ENCODE results near the gene SERPINB10.

Gene SERPINB10, protein sequence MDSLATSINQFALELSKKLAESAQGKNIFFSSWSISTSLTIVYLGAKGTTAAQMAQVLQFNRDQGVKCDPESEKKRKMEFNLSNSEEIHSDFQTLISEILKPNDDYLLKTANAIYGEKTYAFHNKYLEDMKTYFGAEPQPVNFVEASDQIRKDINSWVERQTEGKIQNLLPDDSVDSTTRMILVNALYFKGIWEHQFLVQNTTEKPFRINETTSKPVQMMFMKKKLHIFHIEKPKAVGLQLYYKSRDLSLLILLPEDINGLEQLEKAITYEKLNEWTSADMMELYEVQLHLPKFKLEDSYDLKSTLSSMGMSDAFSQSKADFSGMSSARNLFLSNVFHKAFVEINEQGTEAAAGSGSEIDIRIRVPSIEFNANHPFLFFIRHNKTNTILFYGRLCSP

DNA sequence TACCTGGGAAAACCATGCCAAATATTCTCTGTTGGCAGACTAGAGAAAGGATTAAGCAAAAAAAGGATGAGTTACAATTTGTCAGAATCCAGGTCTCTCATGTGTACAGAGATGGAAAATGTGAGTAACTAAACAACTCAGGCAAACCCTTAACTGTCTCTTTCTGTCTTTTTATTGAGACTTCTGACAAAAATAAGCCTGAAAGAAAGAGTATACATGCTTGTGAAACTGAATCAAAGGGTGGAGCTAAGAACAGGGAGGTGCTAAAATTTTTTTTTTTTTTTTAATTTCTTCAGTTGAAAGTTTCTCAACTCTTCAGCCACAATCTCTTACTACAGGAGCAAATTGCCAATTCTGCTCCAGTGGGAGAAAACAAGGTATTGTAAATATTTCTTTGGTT, at the start of gene SERPINB10:
Gene SERPINB10, plus strand, starts transcription at position 295 of the 400 bp plus-strand sequence. CDS start 7,553 bp downstream, outside the sequence.
- DNase-seq (ENCODE audit: low spot score), result no peak

DNA sequence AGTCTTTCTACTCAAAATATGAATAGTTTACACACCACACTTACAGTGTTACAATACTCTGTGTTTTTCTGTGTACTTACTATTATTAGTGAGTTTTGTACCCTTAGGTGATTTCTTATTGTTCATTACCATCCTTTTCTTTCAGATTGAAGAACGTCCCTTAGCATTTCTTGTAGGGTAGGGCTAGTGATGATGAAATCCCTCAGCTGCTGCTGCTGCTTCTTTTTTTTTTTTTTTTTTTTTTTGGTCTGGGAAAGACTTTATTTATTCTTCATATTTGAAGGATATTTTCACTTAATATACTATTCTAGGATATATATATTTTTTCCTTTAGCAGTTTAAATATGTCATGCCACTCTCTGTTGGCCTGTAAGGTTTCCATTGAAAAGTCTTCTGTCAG, 49.3 kb upstream of the SERPINB10 start:
- DNase-seq (ENCODE audit: low spot score), result no peak

DNA sequence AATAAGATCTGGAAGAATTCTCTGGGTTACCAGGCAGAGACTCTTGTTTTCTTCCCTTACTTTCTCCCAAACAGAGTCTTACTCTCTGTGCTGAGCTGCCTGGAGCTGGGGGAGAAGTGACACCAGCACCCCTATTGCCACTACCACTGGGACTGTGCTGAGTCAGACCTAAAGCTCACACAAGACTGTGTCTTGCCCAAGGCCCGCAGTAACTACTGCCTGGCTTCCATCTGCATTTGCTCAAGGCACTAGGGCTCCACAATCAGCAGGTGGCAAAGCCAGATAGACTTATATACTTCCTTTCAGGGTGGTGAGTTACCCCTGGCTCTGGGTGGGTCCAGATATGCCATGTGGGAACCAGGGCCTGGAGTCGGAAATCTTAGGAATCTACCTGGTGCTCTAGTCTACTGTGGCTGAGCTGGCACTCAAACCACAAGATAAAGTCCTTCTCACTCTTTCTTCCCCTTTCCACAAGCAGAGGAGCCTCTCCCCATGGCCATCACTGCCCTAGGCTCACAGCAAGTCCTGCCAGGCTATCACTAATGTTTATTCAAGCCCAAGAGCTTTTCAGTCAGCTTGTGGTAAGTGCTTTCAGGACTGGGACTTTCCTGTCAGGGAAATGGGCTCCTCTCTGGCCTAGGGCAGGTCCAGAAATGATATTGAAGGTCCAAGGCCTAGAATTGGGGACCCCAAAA, 47.8 kb upstream of the SERPINB10 start:
- no peak for DNase-seq (ENCODE audit: low spot score)

DNA sequence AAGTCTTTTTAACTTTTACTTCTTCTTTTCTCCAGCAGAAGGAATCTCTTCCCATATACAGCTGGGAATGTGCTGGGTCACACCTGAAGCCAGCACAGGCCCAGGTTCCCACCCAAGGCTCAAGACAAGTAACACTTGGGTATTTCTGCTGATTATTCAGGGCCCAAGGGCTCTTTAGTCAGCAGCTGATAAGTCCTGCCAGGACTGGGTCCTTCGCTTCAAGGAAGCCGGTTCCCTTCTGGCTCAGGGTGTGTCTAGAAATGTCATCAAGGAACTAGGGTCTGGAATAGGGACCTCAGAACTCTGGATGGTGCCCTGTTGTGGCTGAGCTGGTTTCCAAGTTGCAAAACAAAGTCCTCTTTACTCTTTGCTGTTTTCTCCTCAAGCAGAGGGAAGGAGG, 47.2 kb upstream of the SERPINB10 start:
- DNase-seq (ENCODE audit: low spot score), result no peak

DNA sequence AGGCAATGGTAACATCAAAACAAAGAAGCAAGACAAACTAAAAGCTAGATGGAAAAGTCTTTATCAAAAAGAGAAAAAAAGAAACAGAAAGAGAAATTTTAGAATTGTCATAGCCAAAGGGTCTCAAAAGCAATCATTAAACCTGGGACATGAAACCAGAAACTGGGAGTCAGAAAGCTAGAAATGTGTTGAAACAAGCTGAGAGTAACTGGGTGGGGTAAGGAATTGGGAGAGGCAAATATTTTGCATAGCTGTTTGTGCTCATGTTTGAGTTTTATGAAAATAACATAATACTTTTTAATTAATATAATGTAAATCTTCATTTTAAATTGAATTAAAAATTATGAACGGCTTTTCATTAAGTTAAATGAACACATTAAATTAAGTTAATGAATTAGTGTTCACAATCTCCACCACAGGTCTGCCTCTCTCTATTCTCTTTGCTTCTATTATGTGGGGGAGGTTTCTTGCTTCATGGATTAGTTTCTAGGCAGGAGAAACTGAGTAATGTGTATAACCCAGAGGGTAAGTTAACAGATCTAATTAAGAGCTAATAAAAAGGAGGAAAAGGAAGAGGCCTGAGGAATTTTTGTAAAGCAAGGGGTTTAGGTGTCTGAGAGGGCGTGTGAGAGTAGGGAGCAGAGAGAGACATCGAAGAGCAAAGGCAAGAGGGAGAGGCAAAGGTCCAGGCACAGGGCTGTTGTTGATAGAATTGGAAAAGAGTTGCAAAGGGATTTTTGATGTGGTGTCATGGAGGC, 40.2 kb upstream of the SERPINB10 start:
- no peak for DNase-seq (ENCODE audit: low spot score)

DNA sequence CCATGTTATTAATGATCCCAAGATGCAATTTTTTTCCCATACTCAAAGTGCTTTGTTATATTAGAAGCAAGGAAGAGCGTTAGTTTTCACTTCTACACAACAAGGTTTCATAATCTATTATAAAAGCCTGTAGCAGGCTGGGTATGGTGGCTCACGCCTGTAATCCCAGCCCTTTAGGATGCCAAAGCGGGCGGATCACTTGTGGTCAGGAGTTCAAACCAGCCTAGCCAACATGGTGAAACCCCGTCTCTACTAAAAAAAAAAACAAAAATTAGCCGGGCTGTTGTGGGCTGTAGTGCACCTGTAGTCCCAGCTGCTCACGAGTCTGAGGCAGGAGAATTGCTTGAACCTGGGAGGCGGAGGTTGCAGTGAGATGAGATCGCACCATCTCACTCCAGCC, 39.2 kb upstream of the SERPINB10 start:
- no peak for DNase-seq (ENCODE audit: low spot score)

DNA sequence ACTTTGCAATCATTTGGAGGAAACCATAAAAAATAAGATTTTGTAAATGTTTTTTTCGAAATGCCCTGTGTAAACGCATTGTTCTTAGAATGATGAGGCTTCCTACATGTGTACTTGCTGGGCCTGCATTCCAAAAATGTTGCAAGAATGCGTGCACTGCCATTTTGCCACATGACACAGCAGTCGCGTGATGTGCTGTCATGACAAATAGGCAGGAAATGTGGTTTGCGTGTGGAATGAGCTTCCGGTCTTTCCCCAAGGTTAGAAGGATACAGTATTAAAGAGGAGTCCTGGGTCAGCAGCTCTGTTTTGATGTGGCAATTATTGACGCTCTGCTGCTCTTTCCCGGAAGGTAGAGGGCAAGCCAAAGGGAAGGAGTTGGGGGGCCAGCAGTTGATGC, 38.4 kb upstream of the SERPINB10 start:
- no peak for DNase-seq (ENCODE audit: low spot score)

DNA sequence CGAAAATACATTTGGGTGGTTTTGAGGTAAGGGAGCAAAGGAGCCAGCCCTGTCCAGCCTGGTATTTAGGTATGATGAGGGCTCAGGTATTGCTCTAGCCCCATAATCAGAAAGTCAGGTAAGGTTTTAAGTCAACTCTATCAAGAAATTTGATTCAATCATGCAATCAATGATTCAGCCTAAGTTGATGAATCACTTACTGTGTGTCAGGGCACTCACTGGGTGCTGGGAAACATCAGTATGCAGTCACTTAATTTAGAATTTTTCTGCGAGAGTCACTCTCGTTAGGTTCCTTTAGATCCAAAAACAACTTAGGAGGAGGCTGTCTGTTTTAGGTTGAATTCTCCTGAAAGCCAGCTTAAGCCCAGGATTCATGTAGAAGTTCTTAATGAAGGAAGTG, 37.9 kb upstream of the SERPINB10 start:
- no peak for DNase-seq (ENCODE audit: low spot score)

DNA sequence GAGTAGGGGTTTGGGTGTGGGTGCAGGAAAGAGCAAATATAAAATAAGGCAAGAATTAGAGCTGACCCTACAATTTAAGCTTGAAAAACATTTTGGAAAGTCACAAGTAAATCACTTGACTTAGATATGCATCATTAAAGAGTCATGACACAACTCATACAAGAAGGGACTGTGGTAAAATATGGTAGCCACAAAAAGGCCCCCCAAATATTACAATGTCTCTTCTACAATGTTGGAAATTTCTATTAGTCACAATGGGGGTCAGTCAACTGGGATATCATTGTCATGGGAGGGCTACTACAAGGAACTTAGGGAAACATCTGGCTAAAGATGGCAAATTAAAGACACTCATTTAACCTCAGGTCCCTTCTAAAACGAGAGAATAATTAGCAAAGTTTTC, 35.9 kb upstream of the SERPINB10 start:
- DNase-seq (ENCODE audit: low spot score), result no peak

DNA sequence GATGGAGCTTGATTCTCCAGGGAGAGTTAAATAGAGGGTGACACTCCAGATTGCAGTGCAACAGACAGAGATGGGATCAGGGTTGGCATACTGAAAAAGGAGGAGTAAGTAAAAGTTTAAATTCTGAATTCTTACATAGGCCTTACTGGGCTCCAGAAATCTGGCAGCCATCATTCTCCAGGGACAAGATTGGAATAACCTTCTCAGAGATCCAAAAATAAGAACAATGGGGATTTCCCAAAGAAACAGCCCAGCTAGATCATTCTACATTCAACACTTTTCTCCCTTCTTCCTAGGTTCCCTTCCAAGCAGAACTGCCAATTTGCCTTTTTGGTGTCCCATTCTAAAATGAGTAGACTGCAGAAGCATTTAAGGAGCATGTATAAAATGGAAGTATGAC, 35.2 kb upstream of the SERPINB10 start:
- no peak for DNase-seq (ENCODE audit: low spot score)

DNA sequence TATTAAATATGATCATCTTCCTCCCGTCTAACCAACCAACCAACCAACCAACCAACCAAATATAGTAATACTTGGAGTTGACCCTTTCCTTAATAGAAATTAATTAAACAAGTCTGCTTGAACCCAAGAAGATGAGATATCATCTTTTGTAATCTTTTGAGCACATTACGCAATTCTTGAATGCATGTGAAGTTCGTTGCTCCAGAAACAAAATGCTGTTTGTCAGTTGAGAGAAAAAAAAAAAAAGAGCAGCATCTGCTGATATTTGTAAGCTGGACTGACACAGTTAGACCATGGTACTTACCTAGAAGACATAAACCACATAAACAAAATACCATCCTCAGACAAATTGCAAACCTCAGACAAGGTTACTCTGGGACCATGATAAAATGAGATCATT, 29.4 kb upstream of the SERPINB10 start:
- no peak for DNase-seq (ENCODE audit: low spot score)

DNA sequence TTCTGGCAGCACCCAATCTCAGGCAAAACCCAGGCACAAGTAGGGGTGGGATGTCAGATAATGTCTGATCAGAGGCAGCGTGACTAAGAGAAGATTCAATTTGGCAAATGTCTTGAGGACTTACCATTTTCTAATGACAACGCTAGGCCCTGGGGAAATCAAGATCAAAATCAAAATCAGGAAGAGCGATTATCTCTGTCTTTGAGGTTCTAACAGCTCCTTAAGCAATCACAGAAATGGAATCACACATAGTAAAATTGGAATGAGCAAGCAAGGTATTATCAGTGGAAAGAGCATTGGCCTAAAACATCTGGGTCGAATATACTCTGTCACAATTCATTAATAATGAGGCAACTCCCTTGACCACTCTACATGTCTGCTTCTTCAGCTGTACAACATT, 28.8 kb upstream of the SERPINB10 start:
- no peak for DNase-seq (ENCODE audit: low spot score)

DNA sequence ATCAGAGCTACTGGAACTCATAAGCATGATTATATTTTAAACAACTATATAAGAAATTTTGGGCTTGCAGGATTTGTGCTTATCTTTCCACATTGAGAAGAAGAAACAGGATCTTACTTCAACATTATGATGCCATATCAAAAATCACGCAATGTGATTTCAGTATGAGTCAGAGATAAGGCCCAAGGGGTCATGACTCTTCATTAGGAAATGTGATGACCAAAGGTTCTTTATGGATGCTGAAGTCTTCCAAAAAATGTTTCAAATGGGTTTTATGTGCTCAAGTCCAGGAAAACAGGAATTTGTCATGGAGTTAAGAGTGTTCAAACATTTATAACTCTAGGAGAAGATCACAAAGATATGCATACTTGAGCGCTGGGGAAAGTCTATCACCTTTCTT, 28.0 kb upstream of the SERPINB10 start:
- no peak for DNase-seq (ENCODE audit: low spot score)

DNA sequence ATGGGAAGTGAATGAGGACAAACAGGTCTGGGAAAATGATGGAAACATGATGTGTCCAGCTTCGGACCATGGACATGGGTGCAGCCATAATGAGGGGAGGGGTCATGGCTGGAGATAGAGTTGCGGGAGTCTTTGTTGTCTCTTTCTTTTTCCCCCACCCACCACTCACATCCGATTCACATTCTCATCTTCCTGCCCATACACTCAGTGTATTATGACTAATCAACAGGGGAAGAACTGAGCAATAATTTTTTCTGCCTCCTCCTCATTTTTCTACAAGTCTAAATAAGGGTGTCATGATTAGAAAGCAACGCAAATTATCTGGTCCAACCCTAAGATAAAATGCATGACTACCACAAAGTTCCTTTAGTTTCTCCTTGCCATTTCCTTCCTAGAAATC, 25.9 kb upstream of the SERPINB10 start:
- DNase-seq (ENCODE audit: low spot score), result no peak

DNA sequence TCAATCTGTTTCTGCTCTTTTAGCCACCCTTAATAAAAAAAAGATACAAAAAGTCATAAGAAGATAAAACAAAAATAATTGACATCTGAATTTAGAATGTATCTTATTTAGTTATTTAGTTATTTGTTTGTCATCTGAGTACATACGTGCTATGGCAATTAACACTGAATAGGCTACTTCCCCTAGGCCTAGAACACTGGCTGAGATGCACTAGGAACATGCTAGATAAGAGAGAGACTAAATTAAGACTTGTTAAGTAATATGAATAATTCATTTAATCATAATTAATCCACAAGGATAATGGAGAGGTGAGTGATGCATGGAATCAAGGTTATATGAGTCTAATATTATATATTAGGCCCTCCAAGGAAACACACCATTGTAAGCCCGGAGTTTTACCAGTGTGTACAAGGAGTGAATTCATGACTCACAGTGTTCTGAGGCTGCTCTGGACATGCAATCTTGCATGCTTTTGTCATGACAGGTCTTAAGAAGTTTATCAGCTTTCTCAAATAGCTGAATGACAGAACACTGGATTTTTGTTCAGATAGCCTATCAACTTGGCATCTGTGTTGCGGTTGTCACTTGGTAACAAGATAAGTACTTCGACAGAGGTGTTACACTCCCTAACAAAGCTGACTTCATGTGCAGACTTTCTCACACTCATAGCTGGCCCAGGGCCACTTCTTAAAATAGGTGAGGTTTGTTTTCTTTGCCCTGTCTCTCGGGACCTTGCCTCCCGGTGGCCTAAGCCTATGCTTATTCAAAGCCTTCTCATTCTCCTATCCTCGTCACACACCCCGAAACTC, 25.2 kb upstream of the SERPINB10 start:
- DNase-seq (ENCODE audit: low spot score), result no peak

DNA sequence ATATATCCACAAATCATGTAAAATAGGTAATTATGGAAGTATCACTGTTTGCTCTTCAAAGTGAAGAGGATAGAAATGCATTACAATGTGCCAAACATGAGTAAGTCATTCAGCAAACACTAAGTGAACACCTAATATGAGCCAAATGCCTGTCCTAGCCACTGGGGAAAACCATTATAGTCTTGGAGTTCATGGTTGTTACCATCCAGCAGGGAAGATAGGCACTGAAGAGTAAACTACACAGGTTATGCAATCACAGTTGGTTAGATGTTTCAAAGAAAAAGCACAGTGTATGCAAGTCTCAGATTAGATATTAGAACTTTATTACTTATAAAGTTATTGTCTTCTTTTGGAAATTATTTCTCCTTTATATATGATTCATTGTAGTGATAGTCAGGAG, 24.1 kb upstream of the SERPINB10 start:
- DNase-seq (ENCODE audit: low spot score), result no peak

DNA sequence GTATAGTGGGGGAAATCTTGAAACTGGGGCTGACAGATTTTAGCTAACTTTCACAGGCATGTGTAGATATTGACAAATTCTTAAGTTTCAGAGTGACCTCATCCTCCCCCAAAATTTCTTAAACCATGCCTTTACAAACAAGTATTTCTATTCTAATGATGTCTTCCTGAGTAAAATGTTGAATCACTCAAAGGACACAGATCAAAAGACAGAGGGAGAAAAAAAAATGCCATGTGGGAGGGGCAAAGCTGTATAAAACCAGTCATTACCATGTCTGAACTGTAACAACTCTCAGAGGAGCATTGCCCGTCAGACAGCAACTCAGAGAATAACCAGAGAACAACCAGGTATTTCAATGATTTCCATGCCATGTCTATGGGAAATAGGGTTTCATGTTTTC, 20.3 kb upstream of the SERPINB10 start, which contains the start of gene SERPINB2:
Gene SERPINB2, plus strand, starts transcription at position 282 of the 400 bp plus-strand sequence. CDS start 3,740 bp downstream, outside the sequence.
- DNase-seq (ENCODE audit: low spot score), result no peak

DNA sequence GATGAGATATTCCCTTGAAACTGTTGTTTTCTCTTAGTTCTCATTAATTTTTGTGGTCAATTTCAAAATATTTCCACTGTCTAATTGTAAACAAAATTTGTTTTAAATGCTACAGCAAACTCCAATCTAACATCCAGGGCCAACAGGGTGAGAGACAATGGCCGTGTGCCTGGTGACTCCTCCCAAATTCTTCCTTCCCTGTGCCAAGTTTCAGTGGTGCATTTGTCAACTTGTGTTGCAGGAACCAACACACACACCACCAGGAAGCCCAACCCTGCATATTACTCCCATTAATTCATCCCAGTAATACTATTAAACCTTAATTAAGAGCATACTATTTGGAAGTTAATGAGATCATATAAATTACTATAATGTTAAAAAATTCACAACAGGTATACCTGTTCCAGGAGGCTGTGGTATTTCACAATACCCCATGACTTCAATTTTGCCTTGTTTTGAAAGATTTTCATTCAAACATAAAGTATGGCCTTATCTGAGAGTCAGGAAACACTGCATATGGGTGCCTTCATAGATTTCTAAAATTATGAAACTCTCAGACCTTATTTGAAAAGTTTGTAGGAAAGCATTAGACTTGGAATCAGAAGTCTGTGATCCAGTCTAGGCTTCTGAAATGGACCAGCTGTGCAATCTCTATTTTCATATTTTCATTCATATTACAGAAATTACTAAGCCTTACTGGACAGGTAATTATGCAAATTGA, 19.1 kb upstream of the SERPINB10 start:
- no peak for DNase-seq (ENCODE audit: low spot score)

DNA sequence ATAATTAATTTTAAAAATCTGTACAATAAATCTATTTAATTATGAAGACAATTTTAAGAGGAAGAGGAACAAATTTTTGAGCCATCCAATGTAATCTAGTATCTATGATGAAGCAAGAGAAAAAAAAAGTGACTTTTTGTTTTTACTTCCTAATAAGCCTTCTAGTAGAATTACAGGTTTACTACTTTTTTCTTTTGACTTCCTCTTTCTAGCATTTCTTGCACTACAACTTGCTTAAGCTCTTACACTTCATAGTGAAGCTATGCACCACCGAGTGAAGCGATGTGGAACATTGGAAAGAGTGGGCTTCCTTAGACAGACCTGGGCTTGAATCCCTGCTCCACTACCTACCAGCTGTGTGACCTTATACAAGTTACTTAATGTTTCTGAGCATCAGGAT, 18.1 kb upstream of the SERPINB10 start:
- no peak for DNase-seq (ENCODE audit: low spot score)

DNA sequence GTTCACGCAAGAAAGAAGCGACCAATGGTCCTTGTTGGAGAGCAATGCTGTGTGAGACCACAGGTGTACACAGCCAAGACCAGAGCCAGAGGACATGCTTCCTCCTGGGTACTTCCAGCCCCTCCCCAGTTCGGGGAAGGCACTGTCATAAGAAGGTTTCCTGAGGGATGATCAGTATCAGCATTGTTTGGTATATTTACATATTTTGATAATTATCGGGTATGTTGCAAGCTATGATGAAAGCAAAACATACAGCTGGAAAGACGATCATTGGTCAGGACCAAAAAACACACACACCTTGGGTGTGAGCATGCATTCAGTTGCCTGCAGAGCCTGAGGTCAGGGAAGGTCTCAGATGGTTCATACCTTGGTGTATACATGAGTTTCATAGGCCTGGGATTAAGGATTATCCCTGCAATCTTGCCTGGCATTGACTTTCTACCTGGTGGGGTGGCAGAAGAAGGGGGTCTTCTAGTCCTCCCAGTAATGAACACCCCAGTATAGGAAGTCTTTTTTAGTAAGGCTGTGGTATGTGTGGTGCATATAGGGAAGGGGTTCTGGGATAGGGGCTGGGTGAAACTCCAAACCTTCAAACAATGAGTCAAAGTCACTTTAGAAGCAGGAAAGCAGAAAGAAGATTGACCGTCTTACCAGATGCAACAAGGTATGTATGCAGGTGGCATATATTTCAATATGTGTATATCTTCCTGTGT, 17.4 kb upstream of the SERPINB10 start:
- no peak for DNase-seq (ENCODE audit: low spot score)

DNA sequence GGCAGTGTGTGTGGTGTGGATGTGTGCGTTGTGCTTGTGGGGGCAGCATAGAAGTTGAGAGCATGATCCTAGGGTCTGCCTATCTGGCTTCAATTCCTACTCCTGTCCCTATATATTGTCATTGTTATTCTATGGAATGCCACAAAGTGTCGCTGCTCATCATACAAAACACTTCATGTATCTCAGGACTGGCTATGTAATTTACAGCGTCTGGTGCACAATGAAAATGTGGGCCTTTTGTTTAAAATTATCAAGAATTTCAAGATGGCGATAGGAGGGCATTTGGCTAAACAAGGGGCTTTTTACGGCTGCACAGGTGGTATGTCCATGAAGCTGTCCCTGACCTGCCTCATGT, 16.8 kb upstream of the SERPINB10 start:
- peak; percentile 22 for DNase-seq (ENCODE audit: low spot score)

Data from pons (tissue), 1 donor.